Measurements from ENCODE around the gene SORBS2. TPM values are rescaled to one million over a fixed set of nuclear protein-coding genes. Genes with fewer than 3 reads are reported as not detected.
"Not testable (repeated sequence)": the region's sequence is repeated elsewhere in the genome, so short reads cannot be mapped to it uniquely, and the experiment has no call there.

SORBS2 gene
- polyA plus RNA-seq, 10 donors, result 13.3 to 33.8 (median 22.9) TPM

- no peak for DNase-seq
Observed at GRCh38 chr4:185716577-185717376, 95.2 kb downstream of the SORBS2 start.

GRCh38 chr4:185716141-185716551, 95.8 kb downstream of the SORBS2 start:
- no peak for DNase-seq

- not testable (repeated sequence) for DNase-seq
Observed at GRCh38 chr4:185714524-185714923, 97.5 kb downstream of the SORBS2 start.

- no peak for DNase-seq
Observed at GRCh38 chr4:185713731-185714130, 98.3 kb downstream of the SORBS2 start.

GRCh38 chr4:185713272-185713671, 98.7 kb downstream of the SORBS2 start:
- DNase-seq, result no peak

GRCh38 chr4:185712350-185713024, 99.5 kb downstream of the SORBS2 start:
- no peak for DNase-seq

GRCh38 chr4:185711726-185712125, 100.3 kb downstream of the SORBS2 start:
- DNase-seq, result no peak

- no peak for DNase-seq
Observed at GRCh38 chr4:185710487-185710995, 101.5 kb downstream of the SORBS2 start.

GRCh38 chr4:185709802-185710486, 102.0 kb downstream of the SORBS2 start:
- no peak for DNase-seq

- DNase-seq, result peak in 1 of 3 donors; percentile 51
Observed at GRCh38 chr4:185708348-185708747, 103.6 kb downstream of the SORBS2 start.

GRCh38 chr4:185707622-185708021, 104.4 kb downstream of the SORBS2 start:
- not testable (repeated sequence) for DNase-seq

GRCh38 chr4:185702147-185702663, 109.8 kb downstream of the SORBS2 start:
- DNase-seq, result no peak

- no peak for DNase-seq
Observed at GRCh38 chr4:185700630-185701029, 111.4 kb downstream of the SORBS2 start.

GRCh38 chr4:185700048-185700447, 111.9 kb downstream of the SORBS2 start:
- no peak for DNase-seq

- DNase-seq, result no peak
Observed at GRCh38 chr4:185697488-185697887, 114.5 kb downstream of the SORBS2 start.

- no peak for DNase-seq
Observed at GRCh38 chr4:185695743-185696142, 116.3 kb downstream of the SORBS2 start.

- DNase-seq, result no peak
Observed at GRCh38 chr4:185693548-185694215, 118.3 kb downstream of the SORBS2 start.

- DNase-seq, result no peak
Observed at GRCh38 chr4:185689407-185689806, 122.6 kb downstream of the SORBS2 start.

- no peak for DNase-seq
Observed at GRCh38 chr4:185685804-185686203, 126.2 kb downstream of the SORBS2 start.

GRCh38 chr4:185683896-185684295, 128.1 kb downstream of the SORBS2 start:
- no peak for DNase-seq

GRCh38 chr4:185683222-185683621, 128.8 kb downstream of the SORBS2 start:
- DNase-seq, result no peak

GRCh38 chr4:185682236-185682635, 129.8 kb downstream of the SORBS2 start:
- peak in 1 of 3 donors; percentile 36 for DNase-seq
